HepG2 (cell line): Measurements from ENCODE around the gene FGFR3. TPM values are rescaled to one million over a fixed set of nuclear protein-coding genes. Genes with fewer than 3 reads are reported as not detected.

Experiments used
- ATAC-seq: fragments of 200-7000 bp; cut with Tn5 transposase; 3 replicates; pipeline ENCODE4 v1.9.1; 2020; ENCODE audit warnings: mild to moderate bottlenecking, moderate library complexity
- BruUV-seq: library from RNA; stranded (reverse); fragments of 400-500 nt; replicated peaks from 2 replicates; lab custom pipeline; 2021; lab: Mats Ljungman, UMichigan
- CTCF ChIA-PET: fragments of 300-600 bp; formaldehyde crosslinking; extraction: SDS; loops from one replicate; lab custom pipeline; 2021; ENCODE audit warnings: low total read pairs, inconsistent platforms, low intra/inter-chr PET ratio; lab: Yijun Ruan, JAX
- POLR2A ChIA-PET: fragments of 350-600 bp; sonication (Branson Sonifier 250); formaldehyde crosslinking; loops from one replicate; lab custom pipeline; 2020; ENCODE audit warnings: antibody characterized with exemption, inconsistent platforms; lab: Yijun Ruan, JAX
- DNase-seq: peaks from one replicate; pipeline ENCODE4 v3.0.0-alpha.2; 2015; ENCODE audit warnings: low spot score
- FAIRE-seq: peaks from 3 replicates; lab custom pipeline; 2011; peaks lifted over from hg19 to GRCh38; lab: Jason Lieb, UNC
- H2AFZ ChIP-seq: one replicate; pipeline ENCODE4 v1.6.1; 2011; ENCODE audit warnings: low read length, inconsistent platforms
- H3K27ac ChIP-seq: fragments of 300-600 bp; 3 replicates; pipeline ENCODE4 v1.8.0; 2011; ENCODE audit warnings: mixed run types, mild to moderate bottlenecking, mixed read lengths, low read length, inconsistent platforms; ENCODE audit not compliant: insufficient read depth; ENCODE audit errors: extremely low read length
- H3K27me3 ChIP-seq, 2 experiments: fragments of 200-600 bp in 1 of 2; 2 replicates in 1 of 2; 3 replicates in 1 of 2; pipeline versions ENCODE4 v1.6.0 to v1.8.0; 2011; ENCODE audit warnings: low read length in 2 of 2, mild to moderate bottlenecking in 2 of 2, moderate library complexity in 2 of 2, inconsistent platforms in 1 of 2; ENCODE audit not compliant: insufficient read depth in 2 of 2, control insufficient read depth in 1 of 2
- H3K36me3 ChIP-seq, 2 experiments: fragments of 200-600 bp in 1 of 2; replicated peaks in 1 of 2; 2 replicates in 1 of 2; 3 replicates in 1 of 2; pipeline versions ENCODE4 v1.5.1 to v1.8.0; 2011; ENCODE audit warnings: low read length in 2 of 2, inconsistent platforms in 1 of 2; ENCODE audit not compliant: insufficient read depth in 2 of 2, control insufficient read depth in 1 of 2
- H3K4me1 ChIP-seq: 2 replicates; pipeline ENCODE4 v1.5.1; 2012; ENCODE audit warnings: low read length, inconsistent platforms; ENCODE audit not compliant: insufficient read depth
- H3K4me2 ChIP-seq: 2 replicates; pipeline ENCODE4 v1.6.0; 2011; ENCODE audit warnings: low read depth, low read length, inconsistent platforms
- H3K4me3 ChIP-seq, 3 experiments: fragments of 200-600 bp in 1 of 3; sonication (generic), shearing (Covaris generic) in 1 of 3; replicated peaks in 1 of 3; 2 replicates each; pipeline ENCODE4 v1.5.1; 2011 to 2016; ENCODE audit warnings: low read length in 3 of 3, inconsistent platforms in 2 of 3, low read depth in 2 of 3, mild to moderate bottlenecking in 2 of 3, control low read depth in 1 of 3, mixed read lengths in 1 of 3; ENCODE audit not compliant: insufficient read depth in 1 of 3
- H3K79me2 ChIP-seq: one replicate; pipeline ENCODE4 v1.6.1; 2011; ENCODE audit warnings: low read length, inconsistent platforms; ENCODE audit not compliant: insufficient read depth
- H3K9ac ChIP-seq: 2 replicates; pipeline ENCODE4 v1.6.0; 2011; ENCODE audit warnings: mild to moderate bottlenecking, low read depth, low read length, inconsistent platforms; ENCODE audit not compliant: insufficient read depth
- H3K9me3 ChIP-seq: 2 replicates; pipeline ENCODE4 v1.5.1; 2012; ENCODE audit warnings: mild to moderate bottlenecking, low read length
- H4K20me1 ChIP-seq: 2 replicates; pipeline ENCODE4 v1.6.0; 2011; ENCODE audit warnings: inconsistent platforms, mild to moderate bottlenecking, low read length, moderate library complexity; ENCODE audit not compliant: insufficient read depth
- ATF7 ChIP-seq, 2 experiments: fragments of 450-650 bp in 1 of 2; sonication (generic) in 1 of 2; formaldehyde crosslinking in 1 of 2; IDR thresholded peaks; 2 replicates each; pipeline versions ENCODE4 v1.4.0 to v1.6.1; 2016 to 2020; ENCODE audit warnings: antibody characterized with exemption in 1 of 2, mild to moderate bottlenecking in 1 of 2, missing genetic modification reagents in 1 of 2
- JUN ChIP-seq: sonication (generic); formaldehyde crosslinking; IDR thresholded peaks from 2 replicates; pipeline ENCODE4 v1.4.0; 2020; ENCODE audit warnings: mild to moderate bottlenecking, missing genetic modification reagents
- PHF21A ChIP-seq: sonication (generic); formaldehyde crosslinking; IDR thresholded peaks from 2 replicates; pipeline ENCODE4 v1.5.0; 2020; ENCODE audit warnings: mild to moderate bottlenecking, missing genetic modification reagents
- UBTF ChIP-seq: sonication (generic); formaldehyde crosslinking; IDR thresholded peaks from 2 replicates; pipeline ENCODE4 v1.4.0; 2020; ENCODE audit warnings: mild to moderate bottlenecking, missing genetic modification reagents
- ZFYVE20 ChIP-seq: sonication (generic); formaldehyde crosslinking; IDR thresholded peaks from 2 replicates; pipeline ENCODE4 v1.8.0; 2023; ENCODE audit warnings: low read depth, mild to moderate bottlenecking, moderate library complexity, missing genetic modification reagents, borderline replicate concordance
- ZNF224 ChIP-seq: sonication (generic); formaldehyde crosslinking; IDR thresholded peaks from 2 replicates; pipeline ENCODE4 v1.5.0; 2020; ENCODE audit warnings: mild to moderate bottlenecking, missing genetic modification reagents
- ZNF652 ChIP-seq: IDR thresholded peaks from 2 replicates; pipeline ENCODE4 v1.6.1; 2016; ENCODE audit warnings: low read depth, borderline replicate concordance
- ZNF773 ChIP-seq: sonication (generic); formaldehyde crosslinking; IDR thresholded peaks from 2 replicates; pipeline ENCODE4 v1.4.0; 2020; ENCODE audit warnings: missing genetic modification reagents, borderline replicate concordance
- WGBS: methylation state at CpG from one replicate; pipeline ENCODE4 v1.1.6; 2017; ENCODE audit warnings: low lambda C conversion rate; 5-methylcytosine and 5-hydroxymethylcytosine counted together
- in situ Hi-C: cut with HindIII; loops from 2 replicates; pipeline ENCODE4 v1.10.0; 2017; ENCODE audit warnings: low pct_unique_long_range_greater_than_20kb; ENCODE audit not compliant: extremely low pct_ligation_motif_present
- intact Hi-C: fragments of 100-400 bp; cut with micrococcal nuclease; formaldehyde crosslinking; loops from one replicate; pipeline ENCODE4 v1.10.0; 2022; ENCODE audit not compliant: unreplicated experiment
- polyA plus RNA-seq, 8 experiments: library from polyadenylated mRNA; depleted of rRNA in 3 of 8; stranded (reverse) in 7 of 8; unstranded in 1 of 8; fragments of >200 nt; fragmentation: Illumina TruSeq in 4 of 8; extraction: Trizol in 4 of 8; gene quantifications; 2 replicates each; pipeline versions ENCODE4 v1.2.1 to v1.2.3, GENCODE V29; 2011 to 2016; ENCODE audit warnings: low read depth in 4 of 8, missing spikeins in 1 of 8, mixed read lengths in 1 of 8; ENCODE audit not compliant: insufficient read depth in 1 of 8
- total RNA-seq, 5 experiments: library from RNA; depleted of rRNA; stranded (reverse); fragments of >200 nt; fragmentation: Illumina TruSeq; extraction: Trizol; gene quantifications; 2 replicates each; pipeline ENCODE4 v1.2.3, GENCODE V29; 2016; ENCODE audit warnings: low read depth in 1 of 5
- TF ChIP-seq, protein P1 (sequence below): sonication (generic); formaldehyde crosslinking; IDR thresholded peaks from 2 replicates; pipeline ENCODE4 v1.4.0; 2020; ENCODE audit warnings: mild to moderate bottlenecking, low read depth, missing genetic modification reagents
- TF ChIP-seq, protein P2 (sequence below): conservative IDR thresholded peaks from 2 replicates; pipeline ENCODE4 v1.6.1; 2018; ENCODE audit warnings: missing genetic modification reagents
- TF ChIP-seq, protein P3 (sequence below): sonication (generic); formaldehyde crosslinking; IDR thresholded peaks from 2 replicates; pipeline ENCODE4 v1.8.1; 2023; ENCODE audit warnings: mild to moderate bottlenecking, inconsistent platforms, moderate library complexity, missing genetic modification reagents, borderline replicate concordance
- TF ChIP-seq, protein P4 (sequence below): sonication (generic); formaldehyde crosslinking; IDR thresholded peaks from 2 replicates; pipeline ENCODE4 v1.4.0; 2020; ENCODE audit warnings: missing genetic modification reagents

Gene FGFR3
- total and polyA plus RNA-seq, 2 of the 13 experiments (the other 11 are each of a cell fraction or from before 2014, with no cell fraction given): 103 to 109 TPM

- TF ChIP-seq ZFYVE20 (CRISPR knock-in tag) (no peak), PHF21A (CRISPR knock-in tag) (peak; percentile 48; the same call in 1 of the 2 replicates)
Measured at GRCh38 chr4:1787411-1788077, 5.5 kb upstream of the FGFR3 start (continued).

- Histone ChIP-seq H2AFZ (no peak overlapping the region), H4K20me1 (no peaks in the 10 kb centered on the region), H3K27ac (no peak overlapping the region), H3K4me3 (peak overlapping the region; percentile 14 to 62 (median 36); a peak in 3 of 6 replicates), H3K79me2 (no peaks in the 10 kb centered on the region), H3K9me3 (no peaks in the 10 kb centered on the region), H3K36me3 (no peaks in the 10 kb centered on the region), H3K27me3 (peaks cover 8 to 22% of the 10 kb centered on the region in 2 experiments; a peak in 4 of 5 replicates), H3K4me2 (peak overlapping the region; percentile 89), H3K9ac (no peak overlapping the region), H3K4me1 (peaks cover 95% of the 10 kb centered on the region)
- ATAC-seq (no peak), FAIRE-seq (no peak), DNase-seq (no peak)
- in situ Hi-C loops (no loop called here), intact Hi-C loops (no loop called here)
- 18% methylated on average over 10 of the region's 13 CpGs for WGBS
- BruUV-seq: no TSS peak
- POLR2A ChIA-PET: interaction anchor here (0.6 to 28.6 kb wide), 6 partner anchors 10 to 40 kb away, joined by 3 to 1258 read pairs (median 6); no protein-coding TSS in a partner anchor
- CTCF ChIA-PET: interaction anchor here (3.5 kb wide), 1 partner anchor 22 kb away, joined by 13 read pairs; no protein-coding TSS in a partner anchor
- TF ChIP-seq JUN (no peak), ZNF773 (no peak), UBTF (CRISPR knock-in tag) (0 out of 2 replicates have a peak, but pooled peaks have one; percentile 0), ATF7 (IDR thresholded peaks at IDR 0.05) (no peak), ATF7 (CRISPR knock-in tag; IDR thresholded peaks at IDR 0.05) (no peak), ZNF224 (CRISPR knock-in tag) (no peak), ZNF652 (CRISPR knock-in tag) (peak; percentile 83)
- TF ChIP-seq, protein P1, sequence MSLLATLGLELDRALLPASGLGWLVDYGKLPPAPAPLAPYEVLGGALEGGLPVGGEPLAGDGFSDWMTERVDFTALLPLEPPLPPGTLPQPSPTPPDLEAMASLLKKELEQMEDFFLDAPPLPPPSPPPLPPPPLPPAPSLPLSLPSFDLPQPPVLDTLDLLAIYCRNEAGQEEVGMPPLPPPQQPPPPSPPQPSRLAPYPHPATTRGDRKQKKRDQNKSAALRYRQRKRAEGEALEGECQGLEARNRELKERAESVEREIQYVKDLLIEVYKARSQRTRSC (CRISPR knock-in tag): no peak
- TF ChIP-seq, protein P2, sequence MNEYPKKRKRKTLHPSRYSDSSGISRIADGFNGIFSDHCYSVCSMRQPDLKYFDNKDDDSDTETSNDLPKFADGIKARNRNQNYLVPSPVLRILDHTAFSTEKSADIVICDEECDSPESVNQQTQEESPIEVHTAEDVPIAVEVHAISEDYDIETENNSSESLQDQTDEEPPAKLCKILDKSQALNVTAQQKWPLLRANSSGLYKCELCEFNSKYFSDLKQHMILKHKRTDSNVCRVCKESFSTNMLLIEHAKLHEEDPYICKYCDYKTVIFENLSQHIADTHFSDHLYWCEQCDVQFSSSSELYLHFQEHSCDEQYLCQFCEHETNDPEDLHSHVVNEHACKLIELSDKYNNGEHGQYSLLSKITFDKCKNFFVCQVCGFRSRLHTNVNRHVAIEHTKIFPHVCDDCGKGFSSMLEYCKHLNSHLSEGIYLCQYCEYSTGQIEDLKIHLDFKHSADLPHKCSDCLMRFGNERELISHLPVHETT: no peak
- TF ChIP-seq, protein P3, sequence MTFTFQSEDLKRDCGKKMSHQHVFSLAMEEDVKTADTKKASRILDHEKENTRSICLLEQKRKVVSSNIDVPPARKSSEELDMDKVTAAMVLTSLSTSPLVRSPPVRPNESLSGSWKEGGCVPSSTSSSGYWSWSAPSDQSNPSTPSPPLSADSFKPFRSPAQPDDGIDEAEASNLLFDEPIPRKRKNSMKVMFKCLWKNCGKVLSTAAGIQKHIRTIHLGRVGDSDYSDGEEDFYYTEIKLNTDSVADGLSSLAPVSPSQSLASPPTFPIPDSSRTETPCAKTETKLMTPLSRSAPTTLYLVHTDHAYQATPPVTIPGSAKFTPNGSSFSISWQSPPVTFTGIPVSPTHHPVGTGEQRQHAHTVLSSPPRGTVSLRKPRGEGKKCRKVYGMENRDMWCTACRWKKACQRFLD (CRISPR knock-in tag): no peak
- TF ChIP-seq, protein P4, sequence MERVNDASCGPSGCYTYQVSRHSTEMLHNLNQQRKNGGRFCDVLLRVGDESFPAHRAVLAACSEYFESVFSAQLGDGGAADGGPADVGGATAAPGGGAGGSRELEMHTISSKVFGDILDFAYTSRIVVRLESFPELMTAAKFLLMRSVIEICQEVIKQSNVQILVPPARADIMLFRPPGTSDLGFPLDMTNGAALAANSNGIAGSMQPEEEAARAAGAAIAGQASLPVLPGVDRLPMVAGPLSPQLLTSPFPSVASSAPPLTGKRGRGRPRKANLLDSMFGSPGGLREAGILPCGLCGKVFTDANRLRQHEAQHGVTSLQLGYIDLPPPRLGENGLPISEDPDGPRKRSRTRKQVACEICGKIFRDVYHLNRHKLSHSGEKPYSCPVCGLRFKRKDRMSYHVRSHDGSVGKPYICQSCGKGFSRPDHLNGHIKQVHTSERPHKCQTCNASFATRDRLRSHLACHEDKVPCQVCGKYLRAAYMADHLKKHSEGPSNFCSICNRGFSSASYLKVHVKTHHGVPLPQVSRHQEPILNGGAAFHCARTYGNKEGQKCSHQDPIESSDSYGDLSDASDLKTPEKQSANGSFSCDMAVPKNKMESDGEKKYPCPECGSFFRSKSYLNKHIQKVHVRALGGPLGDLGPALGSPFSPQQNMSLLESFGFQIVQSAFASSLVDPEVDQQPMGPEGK (CRISPR knock-in tag): peak; percentile 69
Measured at GRCh38 chr4:1788254-1788973, 4.7 kb upstream of the FGFR3 start.
